Measurements from ENCODE around the gene CHRM3.

- TF ChIP-seq MAX (IDR thresholded peaks at IDR 0.05) (no peak), SREBF2 (IDR thresholded peaks at IDR 0.05) (no peak), KDM1A (IDR thresholded peaks at IDR 0.05; ENCODE audit: low read depth) (no peak), EP300 (IDR thresholded peaks at IDR 0.05) (no peak), KDM5A (IDR thresholded peaks at IDR 0.05) (no peak), POLR2A (IDR thresholded peaks at IDR 0.05; ENCODE audit: low read length) (no peak), CTCF (IDR thresholded peaks at IDR 0.05) (no peak), ELK1 (IDR thresholded peaks at IDR 0.05; ENCODE audit: low read depth, low read length) (no peak), HES2 (IDR thresholded peaks at IDR 0.05) (no peak), PBX3 (IDR thresholded peaks at IDR 0.05) (no peak)
These were observed 45.9 kb downstream of the CHRM3 start for GRCh38 chr1:239432255-239432654.

Measured in A549 (cell line).